CD14-positive monocyte (primary cell): ENCODE results near the gene CAMK1G. TPM values are rescaled to one million over a fixed set of nuclear protein-coding genes. Genes with fewer than 3 reads are reported as not detected.

ENCODE experiments used
- DNase-seq, 3 donors: peaks; one replicate each; pipeline ENCODE4 v3.0.0-alpha.2; 2011 to 2022
- H2AFZ ChIP-seq: 2 replicates; pipeline ENCODE4 v1.6.0; 2012; ENCODE audit warnings: mild to moderate bottlenecking, low read depth, low read length, inconsistent platforms; ENCODE audit not compliant: insufficient read depth, poor library complexity, severe bottlenecking
- H3K27ac ChIP-seq, 2 donors: 1 replicate in 1 of 2; 2 replicates in 1 of 2; pipeline ENCODE4 v1.5.1; 2012 to 2013; ENCODE audit warnings: low read length in 2 of 2, control low read depth in 1 of 2, inconsistent platforms in 1 of 2, low read depth in 1 of 2, mild to moderate bottlenecking in 1 of 2
- H3K27me3 ChIP-seq, 2 donors: one replicate each; pipeline versions ENCODE4 v1.6.0 to v1.6.1; 2011 to 2013; ENCODE audit warnings: low read length in 2 of 2; ENCODE audit not compliant: control insufficient read depth in 2 of 2, insufficient read depth in 2 of 2
- H3K36me3 ChIP-seq, 2 donors: replicated peaks in 1 of 2; 1 replicate in 1 of 2; 2 replicates in 1 of 2; pipeline versions ENCODE4 v1.5.1 to v1.6.1; 2012 to 2013; ENCODE audit warnings: low read length in 2 of 2, control low read depth in 1 of 2, inconsistent platforms in 1 of 2, mild to moderate bottlenecking in 1 of 2; ENCODE audit not compliant: insufficient read depth in 2 of 2, control insufficient read depth in 1 of 2
- H3K4me1 ChIP-seq, 2 donors: 1 replicate in 1 of 2; 2 replicates in 1 of 2; pipeline versions ENCODE4 v1.5.1 to v1.6.1; 2012 to 2013; ENCODE audit warnings: low read length in 2 of 2, control low read depth in 1 of 2, inconsistent platforms in 1 of 2, mild to moderate bottlenecking in 1 of 2, moderate library complexity in 1 of 2; ENCODE audit not compliant: insufficient read depth in 2 of 2, control insufficient read depth in 1 of 2
- H3K4me2 ChIP-seq: replicated peaks from 2 replicates; pipeline ENCODE3; 2012; ENCODE audit warnings: low read length, moderate library complexity, mild to moderate bottlenecking; ENCODE audit not compliant: poor library complexity, severe bottlenecking; ENCODE audit errors: extremely low read depth
- H3K4me3 ChIP-seq, 3 experiments: fragments of 200-600 bp in 1 of 3; sonication (generic) in 1 of 3; replicated peaks in 1 of 3; 1 replicate in 2 of 3; 2 replicates in 1 of 3; pipeline ENCODE4 v1.5.1; 2011 to 2013; ENCODE audit warnings: low read length in 3 of 3, mild to moderate bottlenecking in 3 of 3, control low read depth in 2 of 3, low read depth in 2 of 3, inconsistent platforms in 1 of 3, moderate library complexity in 1 of 3
- H3K79me2 ChIP-seq: 2 replicates; pipeline ENCODE4 v1.6.0; 2012; ENCODE audit warnings: mild to moderate bottlenecking, control low read depth, inconsistent platforms, low read length, moderate library complexity; ENCODE audit not compliant: insufficient read depth
- H3K9ac ChIP-seq: 2 replicates; pipeline ENCODE4 v1.6.0; 2017; ENCODE audit warnings: low read length, mild to moderate bottlenecking; ENCODE audit not compliant: insufficient read depth, poor library complexity, severe bottlenecking
- H3K9me3 ChIP-seq, 2 donors: replicated peaks in 1 of 2; 1 replicate in 1 of 2; 2 replicates in 1 of 2; pipeline versions ENCODE4 v1.5.1 to v1.6.1; 2012 to 2013; ENCODE audit warnings: low read length in 2 of 2, control low read depth in 1 of 2; ENCODE audit not compliant: control insufficient read depth in 1 of 2, insufficient read depth in 1 of 2
- H4K20me1 ChIP-seq: 2 replicates; pipeline ENCODE4 v1.6.0; 2012; ENCODE audit warnings: mild to moderate bottlenecking, low read length, control low read depth, moderate library complexity; ENCODE audit not compliant: insufficient read depth
- H3K27ac Mint-ChIP-seq, 7 donors: one replicate each; pipeline ENCODE4 v1.8.0; 2020; ENCODE audit warnings: mild to moderate bottlenecking in 7 of 7, mixed read lengths in 7 of 7, moderate library complexity in 6 of 7, inconsistent platforms in 2 of 7
- H3K27me3 Mint-ChIP-seq, 3 donors: one replicate each; pipeline ENCODE4 v1.8.0; 2021 to 2022; ENCODE audit warnings: low read depth in 3 of 3, mild to moderate bottlenecking in 3 of 3, mixed read lengths in 3 of 3, moderate library complexity in 3 of 3, inconsistent platforms in 1 of 3
- H3K36me3 Mint-ChIP-seq, 2 donors: one replicate each; pipeline ENCODE4 v1.8.0; 2020; ENCODE audit warnings: mixed read lengths in 2 of 2, inconsistent platforms in 1 of 2, mild to moderate bottlenecking in 1 of 2
- H3K4me1 Mint-ChIP-seq: one replicate; pipeline ENCODE4 v1.8.0; 2020; ENCODE audit warnings: mild to moderate bottlenecking, mixed read lengths
- H3K4me3 Mint-ChIP-seq, 2 donors: one replicate each; pipeline ENCODE4 v1.8.0; 2020; ENCODE audit warnings: mild to moderate bottlenecking in 2 of 2, mixed read lengths in 2 of 2, moderate library complexity in 1 of 2
- H3K9me3 Mint-ChIP-seq, 7 donors: one replicate each; pipeline ENCODE4 v1.8.0; 2020 to 2022; ENCODE audit warnings: mixed read lengths in 7 of 7, mild to moderate bottlenecking in 6 of 7, moderate library complexity in 6 of 7, inconsistent platforms in 2 of 7
- CTCF ChIP-seq: fragments of 200-600 bp; IDR thresholded peaks from one replicate; pipeline ENCODE4 v1.8.0; 2022; ENCODE audit warnings: antibody characterized with exemption, mild to moderate bottlenecking
- WGBS: methylation state at CpG from one replicate; pipeline ENCODE4 v1.1.5; 2013; ENCODE audit warnings: missing lambda C conversion rate; ENCODE audit not compliant: insufficient coverage; 5-methylcytosine and 5-hydroxymethylcytosine counted together
- intact Hi-C, 2 donors: fragments of 100-400 bp; cut with micrococcal nuclease; formaldehyde crosslinking; loops; one replicate each; pipeline versions ENCODE4 v1.15.0 to v1.15.1; 2023
- polyA plus RNA-seq, 3 donors: library from polyadenylated mRNA; depleted of rRNA in 1 of 3; unstranded in 2 of 3; stranded (reverse) in 1 of 3; fragments of 300-500 nt in 2 of 3; fragments of >200 nt in 1 of 3; fragmentation: Illumina TruSeq in 2 of 3; gene quantifications; 1 replicate in 2 of 3; 2 replicates in 1 of 3; pipeline ENCODE4 v1.2.3, GENCODE V29; 2012 to 2021

The CAMK1G gene
- polyA plus RNA-seq, 3 donors: not detected

- no peak overlapping the region for H3K27ac ChIP-seq
- no peaks in the 10 kb centered on the region for H3K79me2 ChIP-seq
- H3K4me3 ChIP-seq: no peak overlapping the region
- Mint-ChIP-seq H3K27me3 (peaks cover 4 to 19% (median 8%) of the 10 kb centered on the region in 3 donors), H3K4me3 (no peak overlapping the region), H3K36me3 (no peaks in the 10 kb centered on the region), H3K4me1 (peaks cover 5% of the 10 kb centered on the region), H3K9me3 (peaks cover 0 to 2% (median 0%) of the 10 kb centered on the region in 7 donors), H3K27ac (no peak overlapping the region)
- no peak for TF ChIP-seq CTCF
- no peak overlapping the region for H2AFZ ChIP-seq
- DNase-seq: no peak
- H4K20me1 ChIP-seq: no peaks in the 10 kb centered on the region
- no peaks in the 10 kb centered on the region for H3K36me3 ChIP-seq
- H3K4me1 ChIP-seq: no peaks in the 10 kb centered on the region
- 57% methylated on average over 2 of the region's 5 CpGs for WGBS
- intact Hi-C loops: no loop called here
- no peak overlapping the region for H3K4me2 ChIP-seq
- H3K9me3 ChIP-seq: no peaks in the 10 kb centered on the region
- H3K27me3 ChIP-seq: peaks cover 39 to 49% of the 10 kb centered on the region in 2 donors
- H3K9ac ChIP-seq: no peak overlapping the region
Observed at GRCh38 chr1:209585197-209585596, 1.7 kb downstream of the CAMK1G start.

- no peak overlapping the region for H3K27ac ChIP-seq
- H4K20me1 ChIP-seq: no peaks in the 10 kb centered on the region
- no peaks in the 10 kb centered on the region for H3K36me3 ChIP-seq
- no peak overlapping the region for H2AFZ ChIP-seq
- H3K4me2 ChIP-seq: no peak overlapping the region
- no peaks in the 10 kb centered on the region for H3K79me2 ChIP-seq
- Mint-ChIP-seq H3K4me1 (peaks cover 5% of the 10 kb centered on the region), H3K4me3 (no peak overlapping the region), H3K36me3 (no peaks in the 10 kb centered on the region), H3K27ac (no peak overlapping the region), H3K9me3 (peaks cover 0 to 2% (median 0%) of the 10 kb centered on the region in 7 donors), H3K27me3 (peaks cover 4 to 21% (median 8%) of the 10 kb centered on the region in 3 donors)
- H3K27me3 ChIP-seq: peaks cover 39 to 48% of the 10 kb centered on the region in 2 donors
- H3K4me1 ChIP-seq: no peaks in the 10 kb centered on the region
- H3K9ac ChIP-seq: no peak overlapping the region
- no peak for TF ChIP-seq CTCF
- 0% methylated on average over 17 of the region's 23 CpGs for WGBS
- intact Hi-C loops: no loop called here
- no peak overlapping the region for H3K4me3 ChIP-seq
- DNase-seq: no peak
- no peaks in the 10 kb centered on the region for H3K9me3 ChIP-seq
Observed at GRCh38 chr1:209585672-209586071, 2.2 kb downstream of the CAMK1G start.
